Measurements from ENCODE around the gene DNAH5.

DNA sequence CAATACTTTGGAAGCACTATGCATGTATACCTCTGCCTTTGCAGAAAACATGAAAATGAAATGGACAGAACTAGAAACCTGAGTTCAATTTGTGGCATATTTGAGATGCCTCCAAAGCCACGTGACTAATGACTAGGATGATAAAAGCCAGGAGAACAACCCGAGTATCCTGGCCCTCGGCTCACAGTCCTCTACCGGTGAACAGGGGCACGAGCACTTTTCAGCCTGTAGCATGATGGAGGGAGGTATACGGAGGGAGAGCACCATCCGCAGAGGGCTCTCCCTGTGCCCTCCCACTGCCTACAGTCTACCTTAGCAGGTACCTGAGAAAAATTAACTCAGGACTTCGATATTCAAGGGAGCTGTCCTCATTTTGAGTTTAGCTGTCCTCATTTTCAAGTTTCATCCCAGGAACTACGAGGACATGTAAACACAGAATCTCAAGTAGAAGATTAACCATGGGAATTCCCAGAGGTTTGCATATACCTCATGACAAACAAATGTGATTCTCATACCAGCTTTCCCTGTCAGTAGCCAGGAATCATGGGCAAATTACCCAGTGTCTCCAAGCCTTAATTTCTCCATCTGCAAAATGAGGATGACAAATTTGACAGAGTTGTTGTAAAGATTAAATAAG, 249.3 kb downstream of the DNAH5 start:
- TF ChIP-seq POLR2A (IDR thresholded peaks at IDR 0.05): no peak
- TF ChIP-seq, protein P1, sequence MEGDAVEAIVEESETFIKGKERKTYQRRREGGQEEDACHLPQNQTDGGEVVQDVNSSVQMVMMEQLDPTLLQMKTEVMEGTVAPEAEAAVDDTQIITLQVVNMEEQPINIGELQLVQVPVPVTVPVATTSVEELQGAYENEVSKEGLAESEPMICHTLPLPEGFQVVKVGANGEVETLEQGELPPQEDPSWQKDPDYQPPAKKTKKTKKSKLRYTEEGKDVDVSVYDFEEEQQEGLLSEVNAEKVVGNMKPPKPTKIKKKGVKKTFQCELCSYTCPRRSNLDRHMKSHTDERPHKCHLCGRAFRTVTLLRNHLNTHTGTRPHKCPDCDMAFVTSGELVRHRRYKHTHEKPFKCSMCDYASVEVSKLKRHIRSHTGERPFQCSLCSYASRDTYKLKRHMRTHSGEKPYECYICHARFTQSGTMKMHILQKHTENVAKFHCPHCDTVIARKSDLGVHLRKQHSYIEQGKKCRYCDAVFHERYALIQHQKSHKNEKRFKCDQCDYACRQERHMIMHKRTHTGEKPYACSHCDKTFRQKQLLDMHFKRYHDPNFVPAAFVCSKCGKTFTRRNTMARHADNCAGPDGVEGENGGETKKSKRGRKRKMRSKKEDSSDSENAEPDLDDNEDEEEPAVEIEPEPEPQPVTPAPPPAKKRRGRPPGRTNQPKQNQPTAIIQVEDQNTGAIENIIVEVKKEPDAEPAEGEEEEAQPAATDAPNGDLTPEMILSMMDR (IDR thresholded peaks at IDR 0.05): no peak

All from lower leg skin (tissue), 3 donors.